ENCODE measurements around the gene DHX8. TPM values are rescaled to one million over a fixed set of nuclear protein-coding genes. Genes with fewer than 3 reads are reported as not detected.
"Not testable (repeated sequence)": the region's sequence is repeated elsewhere in the genome, so short reads cannot be mapped to it uniquely, and the experiment has no call there.

Gene DHX8
- total and polyA plus RNA-seq, 4 donors: 35.5 to 47.2 (median 37.7) TPM

DNA sequence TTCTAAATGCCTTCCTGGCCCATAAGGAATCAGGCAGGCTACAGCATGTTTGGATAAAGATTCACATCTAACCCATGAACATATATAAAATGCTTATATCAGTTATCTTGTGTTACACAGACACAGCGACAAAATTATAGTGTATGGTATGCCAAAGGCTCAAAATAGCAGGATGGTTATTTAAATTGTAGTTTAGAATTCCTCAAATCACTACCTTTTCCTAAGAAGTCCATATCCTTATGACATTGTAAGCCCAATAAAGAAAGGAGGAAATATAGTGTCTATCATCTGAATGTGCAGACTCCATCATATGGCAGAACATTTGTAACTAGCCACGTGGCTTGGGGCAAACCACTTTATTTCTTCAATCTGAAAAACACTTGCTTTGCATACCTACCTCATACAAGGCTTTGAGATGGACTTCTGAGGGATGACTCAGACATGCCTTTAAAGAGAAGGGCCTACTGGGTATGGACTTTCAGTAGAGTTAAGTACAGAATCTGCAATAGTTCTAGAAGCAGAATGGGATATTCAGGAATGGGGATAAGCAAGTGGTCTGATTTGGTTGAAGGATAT is 12.1 kb upstream of the DHX8 start:
- Histone ChIP-seq H3K27ac (ENCODE audit: low read depth, low read length) (no peak overlapping the region), H3K9me3 (ENCODE audit: control insufficient read depth, insufficient read depth, low read length) (no peaks in the 10 kb centered on the region), H3K27me3 (ENCODE audit: control insufficient read depth, insufficient read depth, low read length) (no peaks in the 10 kb centered on the region), H3K4me3 (ENCODE audit: low read depth, low read length) (no peak overlapping the region), H3K4me1 (ENCODE audit: control insufficient read depth, insufficient read depth, low read length) (peaks cover 5% of the 10 kb centered on the region), H3K36me3 (ENCODE audit: control insufficient read depth, insufficient read depth, low read length) (no peaks in the 10 kb centered on the region)
- WGBS (ENCODE audit: insufficient coverage): no CpG with 5 or more reads among the region's 2 CpGs
- DNase-seq (ENCODE audit: low read depth in 4 of 6, low spot score in 6 of 6): no peak

GRCh38 chr17:43475494-43476089 is 8.2 kb upstream of the DHX8 start:
- Histone ChIP-seq H3K4me3 (ENCODE audit: low read depth, low read length) (no peak overlapping the region), H3K27ac (ENCODE audit: low read depth, low read length) (no peak overlapping the region), H3K4me1 (ENCODE audit: control insufficient read depth, insufficient read depth, low read length) (no peaks in the 10 kb centered on the region), H3K36me3 (ENCODE audit: control insufficient read depth, insufficient read depth, low read length) (no peaks in the 10 kb centered on the region), H3K9me3 (ENCODE audit: control insufficient read depth, insufficient read depth, low read length) (no peaks in the 10 kb centered on the region), H3K27me3 (ENCODE audit: control insufficient read depth, insufficient read depth, low read length) (no peaks in the 10 kb centered on the region)
- 68% methylated on average over 2 of the region's 11 CpGs for whole genome bisulfite sequencing (ENCODE audit: insufficient coverage)
- no peak for DNase-seq (ENCODE audit: low read depth in 4 of 6, low spot score in 6 of 6)

GRCh38 chr17:43476306-43476705 is 7.5 kb upstream of the DHX8 start:
- not testable (repeated sequence) for H3K9me3 ChIP-seq (ENCODE audit: control insufficient read depth, insufficient read depth, low read length); H3K4me3 ChIP-seq (ENCODE audit: low read depth, low read length); H3K4me1 ChIP-seq (ENCODE audit: control insufficient read depth, insufficient read depth, low read length); H3K27ac ChIP-seq (ENCODE audit: low read depth, low read length); H3K36me3 ChIP-seq (ENCODE audit: control insufficient read depth, insufficient read depth, low read length); DNase-seq (ENCODE audit: low read depth in 4 of 6, low spot score in 6 of 6); H3K27me3 ChIP-seq (ENCODE audit: control insufficient read depth, insufficient read depth, low read length)
- WGBS (ENCODE audit: insufficient coverage): 91% methylated on average over 9 of the region's 9 CpGs

DNA sequence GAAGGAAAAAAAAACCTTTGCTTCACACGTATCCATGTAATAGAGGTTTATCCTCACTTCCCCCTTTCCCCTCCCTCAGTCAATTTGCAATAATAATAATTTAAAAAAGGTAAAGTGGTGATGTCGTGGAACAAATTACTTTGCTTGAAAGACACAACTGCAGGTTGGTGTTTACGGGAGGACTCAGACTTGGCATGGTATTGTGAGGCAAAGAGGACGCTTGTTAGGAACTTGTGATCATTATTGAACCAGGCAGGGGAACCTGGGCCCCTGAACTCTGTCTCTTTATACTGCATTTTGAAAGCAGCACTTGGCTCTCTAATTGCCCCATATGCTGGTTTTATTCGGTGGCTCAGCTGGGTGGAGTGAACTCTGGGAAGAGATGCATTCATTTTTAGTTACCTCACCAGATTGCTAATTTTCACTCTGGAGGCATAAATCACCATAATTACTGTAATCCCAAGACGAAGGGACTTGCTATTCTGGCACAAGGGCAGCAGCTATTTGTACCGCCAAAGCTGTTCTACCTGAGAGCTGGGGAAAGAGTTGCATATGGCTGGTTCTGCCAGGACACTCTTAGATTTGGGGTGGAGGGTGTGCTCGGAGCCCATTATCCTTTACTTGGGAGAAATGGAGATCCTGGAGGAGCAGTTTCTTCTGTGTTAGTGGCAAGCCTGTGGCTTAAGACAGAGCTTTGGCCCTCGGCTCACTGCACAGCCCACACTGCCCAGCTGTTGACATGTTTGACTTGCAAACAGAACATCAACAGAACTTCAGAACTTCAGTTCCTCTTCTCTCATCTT is 5.7 kb upstream of the DHX8 start:
- DNase-seq (ENCODE audit: low read depth in 4 of 6, low spot score in 6 of 6): peak in 2 of 6 donors; percentile 72 to 90
- Histone ChIP-seq H3K4me1 (ENCODE audit: control insufficient read depth, insufficient read depth, low read length) (peaks cover 2% of the 10 kb centered on the region), H3K9me3 (ENCODE audit: control insufficient read depth, insufficient read depth, low read length) (no peaks in the 10 kb centered on the region), H3K27me3 (ENCODE audit: control insufficient read depth, insufficient read depth, low read length) (no peaks in the 10 kb centered on the region), H3K27ac (ENCODE audit: low read depth, low read length) (no peak overlapping the region), H3K36me3 (ENCODE audit: control insufficient read depth, insufficient read depth, low read length) (no peaks in the 10 kb centered on the region), H3K4me3 (ENCODE audit: low read depth, low read length) (no peak overlapping the region)
- 25% methylated on average over 6 of the region's 9 CpGs for WGBS (ENCODE audit: insufficient coverage)

DNA sequence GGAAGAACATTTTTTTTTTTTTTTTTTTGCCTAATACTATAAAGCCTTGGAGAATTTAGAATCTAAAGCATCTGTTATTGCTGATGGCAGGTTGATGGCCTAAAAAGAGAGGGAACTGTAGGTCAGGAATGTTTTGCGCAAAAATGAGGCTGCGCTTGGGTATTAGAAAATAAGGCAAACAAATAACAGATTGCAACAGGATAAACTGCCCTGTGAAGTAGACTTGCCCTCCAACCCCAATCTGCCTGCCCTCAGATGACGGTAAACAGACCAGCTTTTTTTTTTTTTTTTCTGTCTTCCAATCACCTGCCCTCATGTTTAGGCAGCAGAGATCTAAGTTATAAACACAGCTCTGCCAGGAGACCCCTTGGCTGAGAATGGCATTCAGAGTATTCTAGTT is 3.8 kb upstream of the DHX8 start:
- Histone ChIP-seq H3K4me3 (ENCODE audit: low read depth, low read length) (no peak overlapping the region), H3K27me3 (ENCODE audit: control insufficient read depth, insufficient read depth, low read length) (no peaks in the 10 kb centered on the region), H3K27ac (ENCODE audit: low read depth, low read length) (no peak overlapping the region), H3K9me3 (ENCODE audit: control insufficient read depth, insufficient read depth, low read length) (no peaks in the 10 kb centered on the region), H3K4me1 (ENCODE audit: control insufficient read depth, insufficient read depth, low read length) (peaks cover 12% of the 10 kb centered on the region), H3K36me3 (ENCODE audit: control insufficient read depth, insufficient read depth, low read length) (no peaks in the 10 kb centered on the region)
- no peak for DNase-seq (ENCODE audit: low read depth in 4 of 6, low spot score in 6 of 6)
- 100% methylated on average over 1 of the region's 3 CpGs for WGBS (ENCODE audit: insufficient coverage)

GRCh38 chr17:43482103-43483012 is 1.4 kb upstream of the DHX8 start:
- Histone ChIP-seq H3K27ac (ENCODE audit: low read depth, low read length) (no peak overlapping the region), H3K4me3 (ENCODE audit: low read depth, low read length) (no peak overlapping the region), H3K27me3 (ENCODE audit: control insufficient read depth, insufficient read depth, low read length) (no peaks in the 10 kb centered on the region), H3K4me1 (ENCODE audit: control insufficient read depth, insufficient read depth, low read length) (peaks cover 12% of the 10 kb centered on the region), H3K36me3 (ENCODE audit: control insufficient read depth, insufficient read depth, low read length) (no peaks in the 10 kb centered on the region), H3K9me3 (ENCODE audit: control insufficient read depth, insufficient read depth, low read length) (no peaks in the 10 kb centered on the region)
- 95% methylated on average over 8 of the region's 11 CpGs for WGBS (ENCODE audit: insufficient coverage)
- no peak for DNase-seq (ENCODE audit: low read depth in 4 of 6, low spot score in 6 of 6)

- Histone ChIP-seq H3K4me1 (ENCODE audit: control insufficient read depth, insufficient read depth, low read length) (no peaks in the 10 kb centered on the region), H3K36me3 (ENCODE audit: control insufficient read depth, insufficient read depth, low read length) (peaks cover 36% of the 10 kb centered on the region), H3K9me3 (ENCODE audit: control insufficient read depth, insufficient read depth, low read length) (no peaks in the 10 kb centered on the region), H3K27me3 (ENCODE audit: control insufficient read depth, insufficient read depth, low read length) (no peaks in the 10 kb centered on the region), H3K27ac (ENCODE audit: low read depth, low read length) (no peak overlapping the region), H3K4me3 (ENCODE audit: low read depth, low read length) (no peak overlapping the region)
- WGBS (ENCODE audit: insufficient coverage): 100% methylated on average over 2 of the region's 5 CpGs
- no peak for DNase-seq (ENCODE audit: low read depth in 4 of 6, low spot score in 6 of 6)
Observed at GRCh38 chr17:43490621-43491020, 6.8 kb downstream of the DHX8 start.

GRCh38 chr17:43509440-43509839 is 25.7 kb downstream of the DHX8 start:
- not testable (repeated sequence) for H3K27ac ChIP-seq (ENCODE audit: low read depth, low read length); H3K4me1 ChIP-seq (ENCODE audit: control insufficient read depth, insufficient read depth, low read length); DNase-seq (ENCODE audit: low read depth in 4 of 6, low spot score in 6 of 6); H3K4me3 ChIP-seq (ENCODE audit: low read depth, low read length); H3K27me3 ChIP-seq (ENCODE audit: control insufficient read depth, insufficient read depth, low read length); H3K9me3 ChIP-seq (ENCODE audit: control insufficient read depth, insufficient read depth, low read length)
- 100% methylated on average over 1 of the region's 7 CpGs for WGBS (ENCODE audit: insufficient coverage)
- peaks cover 53% of the 10 kb centered on the region for H3K36me3 ChIP-seq (ENCODE audit: control insufficient read depth, insufficient read depth, low read length)

DNA sequence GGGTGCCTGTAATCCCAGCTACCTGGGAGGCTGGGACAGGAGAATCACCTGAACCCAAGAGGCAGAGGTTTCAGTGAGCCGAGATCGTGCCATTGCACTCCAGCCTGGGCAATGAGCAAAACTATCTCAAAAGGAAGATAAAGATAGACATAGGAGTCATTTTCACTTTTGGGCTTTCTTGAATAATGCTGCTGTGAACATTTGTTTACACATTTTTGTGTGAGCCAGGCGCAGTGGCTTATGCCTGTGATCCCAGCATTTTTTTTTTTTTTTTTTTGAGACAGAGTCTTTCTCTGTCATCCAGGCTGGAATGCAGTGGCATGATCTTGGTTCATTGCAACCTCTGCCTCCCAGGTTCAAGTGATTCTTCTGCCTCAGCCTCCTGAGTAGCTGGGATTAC is 27.4 kb downstream of the DHX8 start:
- not testable (repeated sequence) for DNase-seq (ENCODE audit: low read depth in 4 of 6, low spot score in 6 of 6); H3K27ac ChIP-seq (ENCODE audit: low read depth, low read length); H3K4me1 ChIP-seq (ENCODE audit: control insufficient read depth, insufficient read depth, low read length); H3K9me3 ChIP-seq (ENCODE audit: control insufficient read depth, insufficient read depth, low read length); H3K27me3 ChIP-seq (ENCODE audit: control insufficient read depth, insufficient read depth, low read length); H3K4me3 ChIP-seq (ENCODE audit: low read depth, low read length)
- H3K36me3 ChIP-seq (ENCODE audit: control insufficient read depth, insufficient read depth, low read length): peaks cover 45% of the 10 kb centered on the region
- whole genome bisulfite sequencing (ENCODE audit: insufficient coverage): 95% methylated on average over 2 of the region's 3 CpGs

All from spinal cord (tissue), 10 donors.